ENCODE results near the gene SMAD3.

Gene SMAD3

DNA sequence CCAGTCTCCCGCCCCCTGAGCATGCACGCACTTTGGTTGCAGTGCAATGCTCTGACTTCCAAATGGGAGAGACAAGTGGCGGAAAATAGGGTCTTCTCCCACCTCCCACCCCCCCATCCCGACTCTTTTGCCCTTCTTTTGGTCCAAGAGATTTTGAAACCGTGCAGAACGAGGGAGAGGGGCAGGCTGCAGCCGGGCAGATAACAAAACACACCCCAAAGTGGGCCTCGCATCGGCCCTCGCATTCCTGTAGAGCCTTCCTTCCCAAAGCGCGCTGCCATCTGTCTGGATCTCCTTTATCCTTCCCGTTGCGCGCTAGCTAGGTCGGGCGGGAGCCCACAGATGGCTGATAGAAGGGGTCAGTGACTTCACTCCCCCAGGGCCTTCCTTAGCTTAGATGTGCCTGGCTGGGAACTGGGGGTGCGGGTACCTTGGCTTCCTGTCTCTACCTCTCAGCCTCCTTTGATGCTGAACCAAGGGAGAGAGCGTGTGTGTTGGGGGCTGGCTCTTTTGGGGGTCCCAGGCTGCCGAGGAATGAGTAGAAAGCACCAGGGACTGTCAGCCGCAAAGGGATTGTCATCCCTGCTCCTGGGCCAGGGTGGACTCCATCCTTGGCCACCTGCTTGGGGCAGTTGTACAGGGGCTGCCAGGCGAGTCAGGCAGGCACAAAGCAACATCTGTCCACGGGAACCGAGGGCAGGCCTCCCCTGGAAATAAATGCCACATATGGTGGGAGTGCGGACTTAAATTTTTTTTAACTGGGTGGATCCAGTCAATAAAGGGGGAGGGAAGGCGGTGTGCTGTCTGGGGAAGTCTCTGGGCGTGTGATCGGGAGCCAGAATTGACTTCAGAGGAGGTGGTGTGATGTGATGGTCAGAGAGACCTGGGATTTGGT is 1.8 kb downstream of the SMAD3 start:
- H3K4me3 ChIP-seq (ENCODE audit: insufficient read length, low read depth), result peak overlapping the region; percentile 88
- peak overlapping the region; percentile 98 for H3K9ac ChIP-seq (ENCODE audit: insufficient read length, low read depth)
- TF ChIP-seq YY1 (IDR thresholded peaks at IDR 0.05; ENCODE audit: insufficient read depth, insufficient read length) (no peak), SUZ12 (IDR thresholded peaks at IDR 0.05; ENCODE audit: extremely low read depth, insufficient read depth, insufficient read length) (no peak), ZNF274 (IDR thresholded peaks at IDR 0.05; ENCODE audit: low read depth, low read length) (no peak)
- DNase-seq (ENCODE audit: low read depth, low spot score), result no peak
- H3K36me3 ChIP-seq (ENCODE audit: insufficient read depth, insufficient read length, low read length), result peaks cover 14% of the 10 kb centered on the region
- H3K27me3 ChIP-seq (ENCODE audit: insufficient read depth, insufficient read length), result peaks cover 22% of the 10 kb centered on the region
- H3K4me1 ChIP-seq (ENCODE audit: insufficient read depth, insufficient read length), result peaks cover 5% of the 10 kb centered on the region
- no peaks in the 10 kb centered on the region for H3K9me3 ChIP-seq (ENCODE audit: insufficient read depth, low read length)

DNA sequence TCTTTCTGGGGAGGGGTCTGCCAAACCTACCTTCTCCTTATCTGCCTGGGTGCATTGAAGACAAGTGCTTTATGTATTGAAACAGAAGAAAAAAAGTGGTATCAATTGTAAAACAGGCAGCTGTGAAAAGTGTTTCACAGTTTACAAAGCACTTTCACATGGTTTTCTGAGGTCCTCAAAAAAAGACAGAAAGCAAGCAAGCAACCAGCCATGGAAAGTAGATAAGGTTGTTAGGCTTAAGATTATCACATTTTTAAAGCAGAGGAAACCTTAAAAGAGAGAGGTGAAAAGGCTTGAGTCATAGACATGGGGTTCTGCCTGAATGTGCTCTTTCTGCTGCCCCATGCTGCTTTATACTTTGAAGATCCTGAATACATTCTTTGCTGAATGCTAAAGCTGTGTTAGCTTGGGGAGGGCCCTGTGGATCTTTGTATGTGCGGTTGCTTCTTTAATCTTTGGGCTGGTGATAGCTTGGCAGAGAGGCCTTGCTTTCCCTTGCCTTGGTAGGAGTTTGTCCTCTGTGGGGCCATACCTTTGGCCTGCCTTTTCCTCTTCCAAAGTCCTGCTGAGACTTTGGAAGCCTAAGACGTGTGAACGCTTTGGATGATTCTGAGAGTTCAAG is 2.6 kb downstream of the SMAD3 start:
- Histone ChIP-seq H3K9ac (ENCODE audit: insufficient read length, low read depth) (peak overlapping the region; percentile 98), H3K4me1 (ENCODE audit: insufficient read depth, insufficient read length) (peaks cover 5% of the 10 kb centered on the region), H3K36me3 (ENCODE audit: insufficient read depth, insufficient read length, low read length) (peaks cover 19% of the 10 kb centered on the region), H3K4me3 (ENCODE audit: insufficient read length, low read depth) (peak overlapping the region; percentile 88), H3K27me3 (ENCODE audit: insufficient read depth, insufficient read length) (peaks cover 13% of the 10 kb centered on the region), H3K9me3 (ENCODE audit: insufficient read depth, low read length) (no peaks in the 10 kb centered on the region)
- TF ChIP-seq ZNF274 (IDR thresholded peaks at IDR 0.05; ENCODE audit: low read depth, low read length) (no peak), YY1 (IDR thresholded peaks at IDR 0.05; ENCODE audit: insufficient read depth, insufficient read length) (no peak), SUZ12 (IDR thresholded peaks at IDR 0.05; ENCODE audit: extremely low read depth, insufficient read depth, insufficient read length) (no peak)
- no peak for DNase-seq (ENCODE audit: low read depth, low spot score)

DNA sequence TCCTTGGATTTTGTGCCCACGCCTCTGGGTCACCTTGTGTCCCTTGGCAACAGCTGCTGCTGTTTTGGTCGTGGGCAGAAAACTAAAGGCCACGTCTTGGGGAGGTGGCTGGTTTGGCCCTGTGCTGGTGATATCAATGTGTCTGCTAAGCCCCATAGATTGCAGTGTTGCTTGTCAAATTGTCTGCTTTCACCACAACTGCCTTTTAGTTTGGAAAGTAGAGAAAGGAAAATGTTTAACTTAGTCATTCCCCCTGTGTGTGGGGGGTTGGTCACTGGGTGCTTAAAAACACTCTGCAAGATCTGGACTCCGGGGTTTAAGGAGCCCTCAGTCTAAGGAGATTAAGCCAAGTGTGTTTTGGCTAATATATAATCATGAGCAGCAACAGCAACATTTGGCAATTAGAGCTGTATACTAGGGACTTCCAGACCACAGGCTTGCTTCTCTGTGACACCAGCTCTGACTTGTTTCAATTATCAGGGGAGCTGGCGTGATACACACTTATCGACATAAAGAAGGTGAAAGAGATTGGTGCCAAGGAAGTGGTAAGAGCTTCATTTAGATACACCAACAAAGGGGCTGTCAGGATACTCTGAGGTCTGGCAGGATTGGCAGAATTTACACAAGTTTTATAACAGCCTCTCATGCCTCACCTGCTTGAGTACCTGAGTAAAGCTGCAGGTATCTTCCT is 3.5 kb downstream of the SMAD3 start:
- no peaks in the 10 kb centered on the region for H3K9me3 ChIP-seq (ENCODE audit: insufficient read depth, low read length)
- TF ChIP-seq SUZ12 (IDR thresholded peaks at IDR 0.05; ENCODE audit: extremely low read depth, insufficient read depth, insufficient read length) (no peak), ZNF274 (IDR thresholded peaks at IDR 0.05; ENCODE audit: low read depth, low read length) (no peak), YY1 (IDR thresholded peaks at IDR 0.05; ENCODE audit: insufficient read depth, insufficient read length) (no peak)
- H3K36me3 ChIP-seq (ENCODE audit: insufficient read depth, insufficient read length, low read length), result peaks cover 19% of the 10 kb centered on the region
- H3K4me3 ChIP-seq (ENCODE audit: insufficient read length, low read depth), result no peak overlapping the region
- H3K27me3 ChIP-seq (ENCODE audit: insufficient read depth, insufficient read length), result peaks cover 10% of the 10 kb centered on the region
- no peak for DNase-seq (ENCODE audit: low read depth, low spot score)
- peak overlapping the region; percentile 21 for H3K9ac ChIP-seq (ENCODE audit: insufficient read length, low read depth)
- H3K4me1 ChIP-seq (ENCODE audit: insufficient read depth, insufficient read length), result peaks cover 5% of the 10 kb centered on the region

DNA sequence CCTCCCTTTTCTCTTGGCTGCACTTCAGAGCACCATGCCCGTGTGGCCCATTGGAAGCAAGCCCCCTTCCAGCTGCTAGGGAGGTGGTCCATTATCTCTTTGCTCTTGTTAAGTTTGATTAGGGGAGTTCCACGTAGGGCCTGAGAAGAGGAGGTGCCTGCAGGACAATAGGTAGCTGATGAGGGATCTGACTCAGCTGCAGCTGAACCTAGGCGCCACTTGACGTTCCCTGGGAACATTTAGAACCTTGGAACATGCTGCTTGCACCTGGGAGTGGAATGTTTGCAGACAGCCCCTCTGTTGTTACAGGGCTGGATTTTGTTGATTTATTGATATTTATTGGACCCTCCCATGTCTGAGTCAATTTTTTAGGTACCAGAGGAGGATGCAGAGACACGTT is 4.7 kb downstream of the SMAD3 start:
- DNase-seq (ENCODE audit: low read depth, low spot score), result no peak
- no peaks in the 10 kb centered on the region for H3K9me3 ChIP-seq (ENCODE audit: insufficient read depth, low read length)
- no peak for TF ChIP-seq YY1 (IDR thresholded peaks at IDR 0.05; ENCODE audit: insufficient read depth, insufficient read length)
- no peak for TF ChIP-seq SUZ12 (IDR thresholded peaks at IDR 0.05; ENCODE audit: extremely low read depth, insufficient read depth, insufficient read length)
- no peak for TF ChIP-seq ZNF274 (IDR thresholded peaks at IDR 0.05; ENCODE audit: low read depth, low read length)
- H3K4me1 ChIP-seq (ENCODE audit: insufficient read depth, insufficient read length), result peaks cover 5% of the 10 kb centered on the region
- no peak overlapping the region for H3K4me3 ChIP-seq (ENCODE audit: insufficient read length, low read depth)
- H3K27me3 ChIP-seq (ENCODE audit: insufficient read depth, insufficient read length), result peaks cover 10% of the 10 kb centered on the region
- H3K9ac ChIP-seq (ENCODE audit: insufficient read length, low read depth), result no peak overlapping the region
- H3K36me3 ChIP-seq (ENCODE audit: insufficient read depth, insufficient read length, low read length), result peaks cover 19% of the 10 kb centered on the region

DNA sequence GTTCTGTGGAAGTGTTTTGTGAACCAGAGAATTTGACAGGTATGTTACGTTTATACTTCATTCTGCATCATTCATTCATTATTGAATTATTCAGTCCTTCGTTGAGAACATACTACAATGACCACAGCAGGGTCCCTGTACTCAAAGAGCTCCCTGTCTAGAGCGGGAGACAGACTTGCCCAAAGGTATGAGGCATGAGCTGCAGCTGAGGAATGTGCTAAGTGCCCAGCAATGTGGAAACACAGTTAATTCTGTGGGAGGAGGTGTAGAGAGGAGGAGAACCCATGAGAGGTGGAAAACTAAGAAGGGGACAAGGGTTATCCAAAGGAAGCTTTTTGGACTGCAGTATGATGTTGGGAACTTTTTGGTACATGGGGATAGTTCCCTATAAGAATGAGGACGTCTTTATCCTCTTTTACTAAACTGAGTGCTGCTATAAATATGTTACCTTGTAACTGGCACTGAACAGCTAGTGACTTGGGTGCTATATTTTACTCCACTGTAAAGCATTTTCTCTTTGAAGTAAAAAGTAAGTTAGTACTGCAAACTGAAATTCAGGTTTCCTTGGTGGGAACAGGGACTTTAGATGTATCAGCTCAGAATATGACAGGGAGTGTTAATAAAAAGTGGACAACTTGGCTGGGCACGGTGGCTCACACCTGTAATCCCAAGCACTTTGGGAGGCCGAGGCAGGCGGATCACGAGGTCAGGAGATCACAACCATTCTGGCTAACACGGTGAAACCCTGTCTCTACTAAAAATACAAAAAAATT is 5.7 kb downstream of the SMAD3 start:
- H3K27me3 ChIP-seq (ENCODE audit: insufficient read depth, insufficient read length), result peaks cover 10% of the 10 kb centered on the region
- H3K9ac ChIP-seq (ENCODE audit: insufficient read length, low read depth), result no peak overlapping the region
- H3K9me3 ChIP-seq (ENCODE audit: insufficient read depth, low read length), result no peaks in the 10 kb centered on the region
- DNase-seq (ENCODE audit: low read depth, low spot score), result no peak
- peaks cover 24% of the 10 kb centered on the region for H3K36me3 ChIP-seq (ENCODE audit: insufficient read depth, insufficient read length, low read length)
- peaks cover 5% of the 10 kb centered on the region for H3K4me1 ChIP-seq (ENCODE audit: insufficient read depth, insufficient read length)
- TF ChIP-seq YY1 (IDR thresholded peaks at IDR 0.05; ENCODE audit: insufficient read depth, insufficient read length) (no peak), SUZ12 (IDR thresholded peaks at IDR 0.05; ENCODE audit: extremely low read depth, insufficient read depth, insufficient read length) (no peak), ZNF274 (IDR thresholded peaks at IDR 0.05; ENCODE audit: low read depth, low read length) (no peak)
- no peak overlapping the region for H3K4me3 ChIP-seq (ENCODE audit: insufficient read length, low read depth)

DNA sequence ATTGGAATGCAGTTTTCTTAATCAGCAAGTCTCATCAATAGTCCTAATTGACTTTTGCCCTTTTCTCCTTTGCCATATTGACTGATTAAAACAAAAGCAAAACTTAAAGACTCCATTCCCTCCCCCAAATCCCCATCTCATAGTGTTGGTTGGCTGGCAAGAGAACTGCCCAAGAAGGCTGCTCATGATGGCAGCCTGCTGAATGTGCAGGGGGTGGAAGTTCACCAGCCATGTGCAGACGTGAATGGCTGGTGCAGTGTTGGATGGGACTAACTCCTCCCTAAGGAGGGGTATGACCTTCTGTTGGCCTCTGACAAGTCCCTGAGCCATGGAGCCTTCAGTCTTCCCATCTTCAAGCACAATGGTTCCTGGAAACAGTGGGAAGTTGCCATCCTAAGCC is 7.0 kb downstream of the SMAD3 start:
- Histone ChIP-seq H3K27me3 (ENCODE audit: insufficient read depth, insufficient read length) (peaks cover 5% of the 10 kb centered on the region), H3K9ac (ENCODE audit: insufficient read length, low read depth) (no peak overlapping the region), H3K4me1 (ENCODE audit: insufficient read depth, insufficient read length) (peaks cover 9% of the 10 kb centered on the region), H3K36me3 (ENCODE audit: insufficient read depth, insufficient read length, low read length) (peaks cover 37% of the 10 kb centered on the region), H3K4me3 (ENCODE audit: insufficient read length, low read depth) (no peak overlapping the region), H3K9me3 (ENCODE audit: insufficient read depth, low read length) (no peaks in the 10 kb centered on the region)
- no peak for DNase-seq (ENCODE audit: low read depth, low spot score)
- TF ChIP-seq ZNF274 (IDR thresholded peaks at IDR 0.05; ENCODE audit: low read depth, low read length) (no peak), SUZ12 (IDR thresholded peaks at IDR 0.05; ENCODE audit: extremely low read depth, insufficient read depth, insufficient read length) (no peak), YY1 (IDR thresholded peaks at IDR 0.05; ENCODE audit: insufficient read depth, insufficient read length) (no peak)
